Loucy (cell line): ENCODE data around the gene CXXC5.

Source experiments
- H2AFZ ChIP-seq: fragments of 200-600 bp; sonication (generic); 2 replicates; pipeline ENCODE4 v1.6.0; 2016; ENCODE audit warnings: antibody characterized with exemption, mild to moderate bottlenecking, low read length, moderate library complexity
- H3F3A ChIP-seq: fragments of 200-600 bp; 2 replicates; pipeline ENCODE4 v1.6.0; 2016; ENCODE audit warnings: antibody characterized with exemption, low read depth, mild to moderate bottlenecking
- H3K27me3 ChIP-seq: fragments of 200-600 bp; sonication (generic); 2 replicates; pipeline ENCODE4 v1.6.1; 2014; ENCODE audit warnings: low read length, mild to moderate bottlenecking; ENCODE audit not compliant: insufficient read depth, poor library complexity, severe bottlenecking
- H3K36me3 ChIP-seq: fragments of 200-600 bp; sonication (generic); 2 replicates; pipeline ENCODE4 v1.6.1; 2016; ENCODE audit warnings: low read length; ENCODE audit not compliant: insufficient read depth
- H3K4me1 ChIP-seq: fragments of 200-600 bp; sonication (generic); 2 replicates; pipeline ENCODE4 v1.5.1; 2014; ENCODE audit warnings: low read length, mild to moderate bottlenecking; ENCODE audit not compliant: insufficient read depth, poor library complexity, severe bottlenecking
- H3K4me2 ChIP-seq: fragments of 200-600 bp; sonication (generic); 2 replicates; pipeline ENCODE4 v1.6.0; 2014; ENCODE audit warnings: antibody characterized with exemption, low read length, low read depth, mild to moderate bottlenecking; ENCODE audit not compliant: poor library complexity, severe bottlenecking
- H3K4me3 ChIP-seq: fragments of 200-600 bp; sonication (generic); 2 replicates; pipeline ENCODE4 v1.5.1; 2014; ENCODE audit warnings: low read length, mild to moderate bottlenecking, mixed read lengths; ENCODE audit not compliant: poor library complexity, severe bottlenecking
- H3K79me2 ChIP-seq: fragments of 200-600 bp; sonication (generic); 2 replicates; pipeline ENCODE4 v1.6.1; 2014; ENCODE audit warnings: low read length; ENCODE audit not compliant: insufficient read depth
- H3K9ac ChIP-seq: fragments of 200-600 bp; sonication (generic); 2 replicates; pipeline ENCODE4 v1.6.0; 2014; ENCODE audit warnings: mild to moderate bottlenecking, low read depth, low read length, moderate library complexity; ENCODE audit not compliant: poor library complexity, severe bottlenecking
- H3K9me2 ChIP-seq: fragments of 200-600 bp; sonication (generic); replicated peaks from 2 replicates; pipeline ENCODE4 v1.6.1; 2016; ENCODE audit warnings: low read depth, low read length, mixed read lengths
- H3K9me3 ChIP-seq: fragments of 200-600 bp; sonication (generic); 2 replicates; pipeline ENCODE4 v1.6.1; 2014; ENCODE audit warnings: mild to moderate bottlenecking, antibody characterized with exemption, low read length, low read depth; ENCODE audit not compliant: insufficient read depth
- H4K20me1 ChIP-seq: fragments of 200-600 bp; sonication (generic); 2 replicates; pipeline ENCODE4 v1.6.0; 2014; ENCODE audit warnings: antibody characterized with exemption, low read length, mild to moderate bottlenecking; ENCODE audit not compliant: insufficient read depth, poor library complexity, severe bottlenecking
- CTCF ChIP-seq: fragments of 200-600 bp; sonication (generic); conservative IDR thresholded peaks from 2 replicates; pipeline ENCODE4 v1.5.1; 2014; ENCODE audit warnings: mild to moderate bottlenecking, antibody characterized with exemption, low read length
- EZH2phosphoT487 ChIP-seq: fragments of 200-600 bp; IDR thresholded peaks from 2 replicates; pipeline ENCODE4 v1.6.1; 2018; ENCODE audit warnings: antibody characterized with exemption, mild to moderate bottlenecking, moderate library complexity, borderline replicate concordance

CXXC5 gene

GRCh38 chr5:139690803-139691629 is 42.9 kb downstream of the CXXC5 start:
- H4K20me1 ChIP-seq: peaks cover under 1% of the 10 kb centered on the region
- no peaks in the 10 kb centered on the region for H3K27me3 ChIP-seq
- H3K4me3 ChIP-seq: no peak overlapping the region
- no peaks in the 10 kb centered on the region; the same call in 1 of the 2 replicates for H3K79me2 ChIP-seq
- peaks cover 10% of the 10 kb centered on the region for H3K4me1 ChIP-seq
- H3F3A ChIP-seq: no peaks in the 10 kb centered on the region
- H2AFZ ChIP-seq: no peak overlapping the region
- no peak overlapping the region for H3K4me2 ChIP-seq
- no peak overlapping the region for H3K9ac ChIP-seq
- H3K36me3 ChIP-seq: peaks cover 7% of the 10 kb centered on the region; the same call in 1 of the 2 replicates
- TF ChIP-seq EZH2phosphoT487 (no peak), CTCF (no peak)
- no peaks in the 10 kb centered on the region for H3K9me3 ChIP-seq
- H3K9me2 ChIP-seq: no peaks in the 10 kb centered on the region

DNA sequence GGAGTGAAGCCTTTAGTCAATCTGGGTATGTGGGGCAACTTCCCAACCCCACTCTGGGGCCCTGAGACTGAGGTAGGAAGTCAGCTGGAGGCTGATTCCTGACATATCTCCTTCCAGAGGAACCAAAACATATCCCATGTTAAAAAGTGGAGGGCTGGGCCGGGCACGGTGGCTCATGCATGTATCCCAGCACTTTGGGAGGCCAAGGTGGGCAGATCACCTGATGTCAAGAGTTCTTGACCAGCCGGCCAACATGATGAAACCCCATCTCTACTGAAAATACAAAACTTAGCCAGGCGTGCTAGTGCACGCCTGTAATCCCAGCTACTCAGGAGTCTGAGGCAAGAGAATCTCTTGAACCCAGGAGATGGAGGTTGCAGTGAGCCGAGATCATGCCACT is 44.0 kb downstream of the CXXC5 start:
- H3K9ac ChIP-seq: no peak overlapping the region
- H3K79me2 ChIP-seq: no peaks in the 10 kb centered on the region
- no peak overlapping the region for H2AFZ ChIP-seq
- H3F3A ChIP-seq: no peaks in the 10 kb centered on the region
- TF ChIP-seq CTCF (no peak), EZH2phosphoT487 (no peak)
- H4K20me1 ChIP-seq: no peaks in the 10 kb centered on the region
- peaks cover 4% of the 10 kb centered on the region for H3K4me1 ChIP-seq
- H3K36me3 ChIP-seq: no peaks in the 10 kb centered on the region; the same call in 1 of the 2 replicates
- no peaks in the 10 kb centered on the region for H3K9me2 ChIP-seq
- H3K9me3 ChIP-seq: no peaks in the 10 kb centered on the region
- no peak overlapping the region for H3K4me2 ChIP-seq
- H3K4me3 ChIP-seq: no peak overlapping the region
- H3K27me3 ChIP-seq: no peaks in the 10 kb centered on the region

- Histone ChIP-seq H3F3A (no peaks in the 10 kb centered on the region), H3K4me1 (peaks cover 4% of the 10 kb centered on the region)
Observed at GRCh38 chr5:139692679-139693308, 44.6 kb downstream of the CXXC5 start.

More at GRCh38 chr5:139692679-139693308, 44.6 kb downstream of the CXXC5 start:
- H3K9me2 ChIP-seq: no peaks in the 10 kb centered on the region
- H3K4me2 ChIP-seq: no peak overlapping the region
- H3K79me2 ChIP-seq: no peaks in the 10 kb centered on the region
- H3K9me3 ChIP-seq: no peaks in the 10 kb centered on the region
- no peaks in the 10 kb centered on the region for H3K27me3 ChIP-seq
- no peaks in the 10 kb centered on the region; the same call in 1 of the 2 replicates for H3K36me3 ChIP-seq
- H3K9ac ChIP-seq: no peak overlapping the region
- TF ChIP-seq EZH2phosphoT487: no peak
- no peak for TF ChIP-seq CTCF
- H4K20me1 ChIP-seq: no peaks in the 10 kb centered on the region
- no peak overlapping the region for H2AFZ ChIP-seq
- no peak overlapping the region for H3K4me3 ChIP-seq
